Islet of Langerhans (tissue), 1 donor: ENCODE measurements around the gene TSPAN15.

Experiments
- FAIRE-seq: peaks from one replicate; lab custom pipeline; 2011; peaks lifted over from hg19 to GRCh38; lab: Jason Lieb, UNC

The TSPAN15 gene

GRCh38 chr10:69451209-69451783, at the start of gene TSPAN15:
Gene TSPAN15, plus strand, starts transcription at chr10:69451465. Its CDS starts 130 bp downstream, at chr10:69451595.
- FAIRE-seq = no peak

GRCh38 chr10:69402386-69402785, 48.9 kb upstream of the TSPAN15 start:
- no peak for FAIRE-seq

GRCh38 chr10:69403066-69403465, 48.2 kb upstream of the TSPAN15 start:
- no peak for FAIRE-seq

- no peak for FAIRE-seq
Observed at GRCh38 chr10:69403519-69403918, 47.7 kb upstream of the TSPAN15 start.

GRCh38 chr10:69404786-69405185, 46.5 kb upstream of the TSPAN15 start:
- no peak for FAIRE-seq

- no peak for FAIRE-seq
Observed at GRCh38 chr10:69405221-69405620, 46.0 kb upstream of the TSPAN15 start.

GRCh38 chr10:69406302-69406811, 44.9 kb upstream of the TSPAN15 start:
- no peak for FAIRE-seq

GRCh38 chr10:69406816-69407580, 44.3 kb upstream of the TSPAN15 start:
- no peak for FAIRE-seq

- no peak for FAIRE-seq
Observed at GRCh38 chr10:69407621-69408301, 43.5 kb upstream of the TSPAN15 start.

GRCh38 chr10:69408318-69409175, 42.7 kb upstream of the TSPAN15 start:
- FAIRE-seq = no peak

- no peak for FAIRE-seq
Observed at GRCh38 chr10:69409176-69409495, 42.1 kb upstream of the TSPAN15 start.

GRCh38 chr10:69409968-69410367, 41.3 kb upstream of the TSPAN15 start:
- FAIRE-seq = no peak

GRCh38 chr10:69410487-69410886, 40.8 kb upstream of the TSPAN15 start:
- no peak for FAIRE-seq

GRCh38 chr10:69411476-69411875, 39.8 kb upstream of the TSPAN15 start:
- FAIRE-seq = no peak

- no peak for FAIRE-seq
Observed at GRCh38 chr10:69412232-69412790, 39.0 kb upstream of the TSPAN15 start.

GRCh38 chr10:69413221-69413865, 37.9 kb upstream of the TSPAN15 start:
- FAIRE-seq = no peak

GRCh38 chr10:69414036-69415018, 36.9 kb upstream of the TSPAN15 start:
- no peak for FAIRE-seq

GRCh38 chr10:69415049-69415448, 36.2 kb upstream of the TSPAN15 start:
- no peak for FAIRE-seq

- no peak for FAIRE-seq
Observed at GRCh38 chr10:69415951-69416350, 35.3 kb upstream of the TSPAN15 start.

- no peak for FAIRE-seq
Observed at GRCh38 chr10:69416695-69417094, 34.6 kb upstream of the TSPAN15 start, which contains the start of gene TACR2. Gene TACR2, minus strand, starts transcription at chr10:69416918. Its CDS starts 595 bp downstream, at chr10:69416323.
